GM19372 (cell line): ENCODE data around the gene TNK2.
"Not testable (repeated sequence)": the region's sequence is repeated elsewhere in the genome, so short reads cannot be mapped to it uniquely, and the experiment has no call there.

Experiments
- ATAC-seq: cut with Tn5 transposase; IDR thresholded peaks from one replicate; pipeline ENCODE4 v1.9.1; 2021; ENCODE audit warnings: mild to moderate bottlenecking, low read depth, moderate library complexity; ENCODE audit not compliant: unreplicated experiment

The TNK2 gene

DNA sequence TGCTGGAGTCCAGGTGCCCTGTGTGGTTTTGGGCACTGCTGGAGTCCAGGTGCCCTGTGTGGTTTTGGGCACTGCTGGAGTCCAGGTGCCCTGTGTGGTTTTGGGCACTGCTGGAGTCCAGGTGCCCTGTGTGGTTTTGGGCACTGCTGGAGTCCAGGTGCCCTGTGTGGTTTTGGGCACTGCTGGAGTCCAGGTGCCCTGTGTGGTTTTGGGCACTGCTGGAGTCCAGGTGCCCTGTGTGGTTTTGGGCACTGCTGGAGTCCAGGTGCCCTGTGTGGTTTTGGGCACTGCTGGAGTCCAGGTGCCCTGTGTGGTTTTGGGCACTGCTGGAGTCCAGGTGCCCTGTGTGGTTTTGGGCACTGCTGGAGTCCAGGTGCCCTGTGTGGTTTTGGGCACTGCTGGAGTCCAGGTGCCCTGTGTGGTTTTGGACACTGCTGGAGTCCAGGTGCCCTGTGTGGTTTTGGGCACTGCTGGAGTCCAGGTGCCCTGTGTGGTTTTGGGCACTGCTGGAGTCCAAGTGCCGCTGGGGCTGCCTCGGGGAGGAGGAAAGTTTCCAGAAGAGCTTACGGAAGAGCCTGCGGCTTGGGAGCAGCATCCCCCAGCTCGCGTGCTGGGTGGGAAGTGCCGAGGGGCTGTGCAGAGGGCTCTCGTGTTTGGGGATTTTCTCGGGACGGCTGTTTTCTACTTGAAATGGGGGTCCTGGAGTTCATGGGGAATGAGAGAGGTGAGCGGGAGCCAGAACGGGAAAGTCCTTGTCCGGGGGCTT lies 83.7 kb downstream of the TNK2 start:
- ATAC-seq = not testable (repeated sequence)

DNA sequence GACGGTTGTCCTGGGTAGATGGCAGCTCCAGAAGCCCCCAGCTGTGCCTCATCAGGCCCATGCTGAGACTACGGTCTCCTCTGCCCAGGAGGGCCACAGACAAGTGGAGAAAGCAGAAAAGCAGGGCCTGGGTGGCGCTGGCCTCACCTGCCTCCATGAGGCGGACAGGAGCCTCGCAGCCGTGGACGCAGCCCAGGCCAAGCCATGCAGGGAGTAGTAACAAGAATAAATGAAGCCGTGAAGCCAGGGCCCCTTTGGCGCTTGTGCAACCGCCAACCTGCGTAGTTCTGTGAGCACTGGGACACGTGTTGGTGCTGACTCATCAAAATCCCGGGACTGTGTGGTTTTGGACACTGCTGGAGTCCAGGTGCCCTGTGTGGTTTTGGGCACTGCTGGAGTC lies 84.4 kb downstream of the TNK2 start:
- ATAC-seq = no peak

DNA sequence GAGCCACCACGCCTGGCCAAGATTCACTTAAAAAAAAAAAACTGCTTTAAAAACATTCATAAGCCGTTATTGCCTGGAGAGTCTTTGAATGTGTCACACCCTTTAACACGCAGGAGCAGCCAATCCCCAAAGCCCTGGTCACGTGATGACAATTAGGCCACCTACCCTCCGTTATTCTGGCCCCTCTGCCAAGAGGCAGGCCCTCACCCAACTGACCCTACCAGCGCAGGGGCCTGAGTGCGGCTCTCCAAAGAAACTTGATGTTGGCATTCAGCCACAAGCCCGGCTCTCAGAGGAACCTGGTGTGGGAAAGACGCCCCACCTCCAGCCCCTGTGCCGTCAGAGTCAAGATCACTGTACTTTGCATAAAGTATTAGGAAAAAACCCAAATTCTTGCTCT lies 85.1 kb downstream of the TNK2 start:
- no peak for ATAC-seq

DNA sequence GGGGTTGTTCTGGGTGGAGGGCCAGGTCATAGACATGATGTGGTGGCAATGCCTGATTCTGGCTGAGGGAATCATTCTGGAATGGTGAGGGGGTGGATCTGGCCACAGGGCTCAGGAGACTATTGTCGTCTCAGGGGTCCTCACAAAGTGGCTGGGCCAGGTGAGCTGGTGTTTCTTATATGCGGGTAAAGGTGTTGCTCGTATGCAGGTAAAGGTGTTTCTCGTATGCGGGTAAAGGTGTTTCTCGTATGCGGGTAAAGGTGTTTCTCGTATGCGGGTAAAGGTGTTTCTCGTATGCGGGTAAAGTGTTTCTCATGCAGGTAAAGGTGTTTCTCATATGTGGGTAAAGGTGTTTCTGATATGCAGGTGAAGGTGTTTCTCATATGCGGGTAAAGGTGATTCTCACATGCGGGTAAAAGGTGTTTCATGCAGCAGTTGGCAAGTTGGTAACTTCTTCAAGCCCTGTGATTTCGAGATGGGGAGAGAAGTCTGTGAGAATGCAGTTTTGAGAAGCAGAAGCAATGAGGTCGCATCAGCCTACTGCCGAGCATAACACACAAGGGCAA lies 86.1 kb downstream of the TNK2 start:
- ATAC-seq = no peak

DNA sequence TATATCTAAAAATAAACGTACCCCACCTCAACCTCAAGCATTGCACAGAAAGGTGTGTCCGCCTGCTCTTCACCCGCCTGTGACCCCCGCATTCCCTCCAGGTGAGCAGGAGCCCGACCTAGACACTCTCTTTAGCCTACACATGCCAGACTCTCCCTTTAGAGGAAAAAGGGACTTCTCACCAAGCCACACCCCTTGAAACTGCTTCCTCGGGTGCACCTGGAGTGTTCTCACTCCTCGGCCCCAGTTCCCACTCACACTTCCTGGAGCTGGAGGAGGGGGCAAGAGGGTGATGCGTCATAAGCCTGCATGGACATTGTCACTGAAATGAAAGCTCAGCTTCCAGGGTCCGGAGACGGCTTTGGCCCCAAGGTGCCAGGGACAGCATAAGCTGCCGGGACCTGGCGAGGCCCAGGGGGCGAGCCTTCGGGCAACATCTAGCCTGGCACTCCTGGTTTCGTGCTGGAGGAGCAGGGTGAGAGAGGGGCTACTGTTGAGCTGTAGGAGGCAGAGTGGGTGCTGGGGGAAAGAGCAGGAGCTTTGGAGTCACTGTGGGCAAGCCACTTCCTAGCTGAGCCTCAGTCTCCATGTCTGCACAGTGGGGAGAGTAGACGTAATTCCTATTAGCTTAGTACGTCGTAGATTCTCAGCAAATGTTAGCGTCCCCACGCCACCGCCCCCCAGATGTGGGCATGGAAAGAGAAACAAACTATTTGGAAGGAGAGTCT lies 86.8 kb downstream of the TNK2 start:
- no peak for ATAC-seq

DNA sequence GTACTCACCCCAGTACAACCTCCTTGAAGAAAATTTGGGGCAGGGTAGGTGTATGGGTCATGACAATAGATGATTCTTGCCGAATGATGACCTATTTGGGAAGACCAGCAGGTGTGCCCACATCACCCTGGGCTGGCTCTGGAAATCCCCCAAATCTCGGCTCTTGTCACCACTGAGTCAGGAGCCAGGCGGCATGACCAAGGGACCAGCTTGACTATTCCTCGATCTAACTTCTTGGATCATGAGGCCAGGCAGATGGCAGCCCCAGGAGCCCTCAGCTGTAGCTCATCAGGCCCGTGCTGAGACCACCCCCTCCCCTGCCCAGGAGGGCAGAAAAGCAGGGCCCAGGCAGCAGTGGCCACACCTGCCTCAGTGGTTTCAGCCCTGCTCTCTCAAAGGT lies 87.5 kb downstream of the TNK2 start:
- ATAC-seq = no peak

DNA sequence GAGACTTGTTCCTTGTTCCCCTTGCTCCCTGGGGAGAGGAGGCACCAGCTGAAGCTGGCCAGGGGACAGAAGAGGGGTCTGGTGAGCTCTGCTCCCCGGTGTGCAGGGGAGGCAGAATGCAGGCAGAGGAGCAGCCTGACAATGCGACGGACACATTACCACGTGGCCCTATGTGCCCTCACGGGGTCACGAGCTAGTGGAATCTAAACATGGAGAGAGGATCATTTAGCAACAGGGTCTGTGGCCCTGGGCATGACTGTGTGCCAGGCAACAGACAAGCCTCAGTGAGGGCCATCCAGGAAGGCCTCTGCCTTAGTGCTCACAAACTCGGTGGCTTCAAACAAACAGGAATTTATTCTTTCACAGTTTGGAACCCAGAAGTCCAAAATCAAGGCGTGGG lies 88.2 kb downstream of the TNK2 start:
- no peak for ATAC-seq

DNA sequence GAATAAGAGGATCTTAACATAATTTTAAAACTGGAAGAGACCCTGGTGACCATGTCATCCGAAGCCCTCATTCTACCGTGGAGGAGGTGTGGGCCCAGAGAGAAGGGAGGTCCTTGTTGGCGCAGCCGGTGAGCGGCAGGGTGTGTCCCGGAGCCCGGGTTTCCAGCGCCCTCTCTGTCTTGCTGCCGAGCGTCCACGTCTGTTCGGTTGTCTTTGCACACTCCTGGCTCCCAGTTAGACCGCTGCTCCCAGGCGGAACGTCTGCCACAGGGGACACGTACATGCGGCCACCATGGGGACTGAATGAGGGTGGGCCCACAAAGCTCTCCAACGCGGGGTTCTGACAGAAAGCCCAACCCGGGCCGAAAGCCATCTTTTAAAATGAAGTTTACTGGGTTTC lies 90.0 kb downstream of the TNK2 start:
- no peak for ATAC-seq

DNA sequence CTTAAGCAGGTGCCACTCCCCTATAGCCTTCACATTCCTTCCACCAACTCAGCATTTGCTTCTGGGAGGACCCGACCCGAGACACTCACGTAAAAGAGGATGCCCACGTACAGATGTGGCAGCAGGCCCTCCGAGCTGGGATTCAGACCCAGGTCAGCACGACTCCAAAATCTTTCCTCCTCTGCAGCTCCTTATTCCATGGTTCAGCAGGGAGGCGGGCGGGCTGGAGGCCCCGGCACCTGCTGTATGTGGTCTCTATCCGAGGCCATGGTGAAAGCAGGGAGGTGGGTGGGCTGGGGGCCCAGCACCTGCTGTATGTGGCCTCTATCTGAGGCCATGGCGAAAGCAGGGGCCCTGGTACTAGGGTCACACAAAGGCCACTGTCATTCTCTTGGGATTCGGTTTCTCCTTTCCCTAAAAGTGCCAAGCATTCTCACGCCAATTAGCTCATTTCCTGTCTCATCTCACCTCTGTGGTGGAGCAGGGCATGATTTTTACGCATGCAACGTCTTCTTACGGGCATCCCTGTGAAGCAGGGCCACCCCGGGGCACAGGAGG lies 90.7 kb downstream of the TNK2 start:
- ATAC-seq = no peak

DNA sequence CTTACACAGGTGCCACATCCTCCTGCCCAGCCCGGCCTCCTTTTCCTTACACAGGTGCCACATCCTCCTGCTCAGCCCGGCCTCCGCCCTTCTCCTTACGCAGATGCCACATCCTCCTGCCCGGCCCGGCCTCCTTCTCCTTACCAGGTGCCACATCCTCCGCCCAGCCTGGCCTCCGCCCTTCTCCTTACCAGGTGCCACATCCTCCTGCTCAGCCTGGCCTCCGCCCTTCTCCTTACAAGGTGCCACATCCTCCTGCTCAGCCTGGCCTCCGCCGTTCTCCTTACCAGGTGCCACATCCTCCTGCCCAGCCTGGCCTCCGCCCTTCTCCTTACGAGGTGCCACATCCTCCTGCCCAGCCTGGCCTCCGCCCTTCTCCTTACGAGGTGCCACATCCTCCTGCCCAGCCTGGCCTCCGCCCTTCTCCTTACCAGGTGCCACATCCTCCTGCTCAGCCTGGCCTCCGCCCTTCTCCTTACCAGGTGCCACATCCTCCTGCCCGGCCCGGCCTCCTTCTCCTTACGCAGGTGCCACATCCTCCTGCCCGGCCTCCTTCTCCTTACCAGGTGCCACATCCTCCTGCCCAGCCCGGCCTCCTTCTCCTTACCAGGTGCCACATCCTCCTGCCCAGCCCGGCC lies 92.0 kb downstream of the TNK2 start:
- ATAC-seq = not testable (repeated sequence)

DNA sequence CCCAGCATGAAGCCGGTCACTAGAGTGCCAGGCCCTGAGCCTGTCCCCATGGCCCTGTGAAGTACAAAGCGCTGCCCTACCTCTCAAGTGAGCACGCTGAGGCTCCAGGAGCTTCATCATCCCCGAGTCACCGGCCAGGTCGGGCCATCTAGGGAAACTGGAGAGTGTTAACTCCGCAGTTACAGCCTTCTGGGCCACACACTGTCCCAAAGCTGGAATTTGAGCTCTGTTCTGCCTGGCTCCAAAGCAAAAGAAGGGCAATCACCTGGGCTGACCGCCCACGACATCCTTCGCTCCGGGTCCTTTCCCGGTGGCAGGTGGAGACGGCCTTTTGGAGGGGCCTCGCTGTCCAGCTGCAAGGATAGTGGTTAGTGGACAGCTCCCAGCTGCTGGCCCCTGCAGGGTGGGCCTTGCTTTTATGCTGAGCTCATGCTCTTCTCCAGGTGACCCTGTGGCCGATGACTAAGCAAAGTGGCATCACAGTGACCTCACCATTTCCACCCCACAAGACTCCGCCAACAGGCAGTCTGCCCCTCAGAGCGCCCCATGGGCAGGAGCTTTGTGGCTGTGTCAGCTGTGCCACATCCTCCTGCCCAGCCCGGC lies 93.1 kb downstream of the TNK2 start:
- ATAC-seq = no peak

DNA sequence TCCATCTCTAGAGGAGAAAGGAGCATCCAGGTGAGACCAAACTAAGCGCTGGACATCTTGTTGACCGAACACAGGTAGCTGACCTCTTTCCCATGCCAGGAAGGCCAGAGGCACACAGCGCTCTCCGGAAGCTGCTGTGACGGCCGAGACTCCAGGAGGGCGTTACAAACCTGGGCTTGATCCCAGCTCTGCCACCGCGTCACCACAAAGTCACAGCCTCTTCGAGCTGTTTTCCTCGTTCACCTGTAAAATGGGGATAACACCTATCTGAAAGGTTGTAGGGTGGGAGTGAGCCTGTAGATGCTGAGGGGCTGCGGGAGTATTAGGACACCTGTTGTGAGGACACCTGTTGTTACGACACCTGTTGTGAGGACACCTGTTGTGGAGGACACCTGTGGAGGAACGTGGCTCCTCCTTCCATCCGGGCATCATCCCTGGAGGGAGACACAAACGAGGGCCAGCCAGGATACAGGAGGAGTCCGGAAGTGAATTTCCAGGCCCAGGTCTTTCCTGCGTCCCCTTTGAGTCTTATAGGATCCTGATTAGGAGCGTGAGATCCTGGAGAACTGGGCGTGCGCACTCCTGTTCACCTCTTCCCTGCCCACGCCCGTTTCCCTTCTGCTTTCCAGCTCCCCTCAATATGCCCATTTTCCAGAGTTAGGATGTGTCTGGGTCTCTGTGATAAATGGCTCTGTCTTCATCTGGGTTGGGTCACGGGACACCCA lies 94.3 kb downstream of the TNK2 start:
- no peak for ATAC-seq
